ENCODE data around the gene CSTF2T.

- TF ChIP-seq CTCF (IDR thresholded peaks at IDR 0.05): no peak
- TF ChIP-seq POLR2A (IDR thresholded peaks at IDR 0.05): no peak
- TF ChIP-seq EP300 (IDR thresholded peaks at IDR 0.05): no peak
- no peak for TF ChIP-seq POLR2AphosphoS5 (IDR thresholded peaks at IDR 0.05)
Observed at GRCh38 chr10:51709324-51709972, 10.1 kb upstream of the CSTF2T start.

Data from sigmoid colon (tissue), 4 donors.